HepG2 (cell line): ENCODE data around the gene BABAM2. TPM values are rescaled to one million over a fixed set of nuclear protein-coding genes. Genes with fewer than 3 reads are reported as not detected.

Source experiments
- ATAC-seq: fragments of 200-7000 bp; cut with Tn5 transposase; 3 replicates; pipeline ENCODE4 v1.9.1; 2020; ENCODE audit warnings: mild to moderate bottlenecking, moderate library complexity
- BruUV-seq: library from RNA; stranded (reverse); fragments of 400-500 nt; replicated peaks from 2 replicates; lab custom pipeline; 2021; lab: Mats Ljungman, UMichigan
- CTCF ChIA-PET: fragments of 300-600 bp; formaldehyde crosslinking; extraction: SDS; loops from one replicate; lab custom pipeline; 2021; ENCODE audit warnings: low total read pairs, inconsistent platforms, low intra/inter-chr PET ratio; lab: Yijun Ruan, JAX
- POLR2A ChIA-PET: fragments of 350-600 bp; sonication (Branson Sonifier 250); formaldehyde crosslinking; loops from one replicate; lab custom pipeline; 2020; ENCODE audit warnings: antibody characterized with exemption, inconsistent platforms; lab: Yijun Ruan, JAX
- DNase-seq: peaks from one replicate; pipeline ENCODE4 v3.0.0-alpha.2; 2015; ENCODE audit warnings: low spot score
- FAIRE-seq: peaks from 3 replicates; lab custom pipeline; 2011; peaks lifted over from hg19 to GRCh38; lab: Jason Lieb, UNC
- H2AFZ ChIP-seq: one replicate; pipeline ENCODE4 v1.6.1; 2011; ENCODE audit warnings: low read length, inconsistent platforms
- H3K27ac ChIP-seq: fragments of 300-600 bp; 3 replicates; pipeline ENCODE4 v1.8.0; 2011; ENCODE audit warnings: mixed run types, mild to moderate bottlenecking, mixed read lengths, low read length, inconsistent platforms; ENCODE audit not compliant: insufficient read depth; ENCODE audit errors: extremely low read length
- H3K27me3 ChIP-seq, 2 experiments: fragments of 200-600 bp in 1 of 2; 2 replicates in 1 of 2; 3 replicates in 1 of 2; pipeline versions ENCODE4 v1.6.0 to v1.8.0; 2011; ENCODE audit warnings: low read length in 2 of 2, mild to moderate bottlenecking in 2 of 2, moderate library complexity in 2 of 2, inconsistent platforms in 1 of 2; ENCODE audit not compliant: insufficient read depth in 2 of 2, control insufficient read depth in 1 of 2
- H3K36me3 ChIP-seq, 2 experiments: fragments of 200-600 bp in 1 of 2; replicated peaks in 1 of 2; 2 replicates in 1 of 2; 3 replicates in 1 of 2; pipeline versions ENCODE4 v1.5.1 to v1.8.0; 2011; ENCODE audit warnings: low read length in 2 of 2, inconsistent platforms in 1 of 2; ENCODE audit not compliant: insufficient read depth in 2 of 2, control insufficient read depth in 1 of 2
- H3K4me1 ChIP-seq: 2 replicates; pipeline ENCODE4 v1.5.1; 2012; ENCODE audit warnings: low read length, inconsistent platforms; ENCODE audit not compliant: insufficient read depth
- H3K4me2 ChIP-seq: 2 replicates; pipeline ENCODE4 v1.6.0; 2011; ENCODE audit warnings: low read depth, low read length, inconsistent platforms
- H3K4me3 ChIP-seq, 3 experiments: fragments of 200-600 bp in 1 of 3; sonication (generic), shearing (Covaris generic) in 1 of 3; replicated peaks in 1 of 3; 2 replicates each; pipeline ENCODE4 v1.5.1; 2011 to 2016; ENCODE audit warnings: low read length in 3 of 3, inconsistent platforms in 2 of 3, low read depth in 2 of 3, mild to moderate bottlenecking in 2 of 3, control low read depth in 1 of 3, mixed read lengths in 1 of 3; ENCODE audit not compliant: insufficient read depth in 1 of 3
- H3K79me2 ChIP-seq: one replicate; pipeline ENCODE4 v1.6.1; 2011; ENCODE audit warnings: low read length, inconsistent platforms; ENCODE audit not compliant: insufficient read depth
- H3K9ac ChIP-seq: 2 replicates; pipeline ENCODE4 v1.6.0; 2011; ENCODE audit warnings: mild to moderate bottlenecking, low read depth, low read length, inconsistent platforms; ENCODE audit not compliant: insufficient read depth
- H3K9me3 ChIP-seq: 2 replicates; pipeline ENCODE4 v1.5.1; 2012; ENCODE audit warnings: mild to moderate bottlenecking, low read length
- H4K20me1 ChIP-seq: 2 replicates; pipeline ENCODE4 v1.6.0; 2011; ENCODE audit warnings: inconsistent platforms, mild to moderate bottlenecking, low read length, moderate library complexity; ENCODE audit not compliant: insufficient read depth
- BCL6 ChIP-seq: IDR thresholded peaks from 2 replicates; pipeline ENCODE4 v1.6.1; 2016; ENCODE audit warnings: missing genetic modification reagents, missing compliant biosample characterization
- CREB1 ChIP-seq, 2 experiments: fragments of 450-650 bp in 1 of 2; IDR thresholded peaks; 2 replicates each; pipeline ENCODE4 v1.6.1; 2016 to 2017; ENCODE audit warnings: control low read depth in 1 of 2, mild to moderate bottlenecking in 1 of 2, missing compliant biosample characterization in 1 of 2, missing genetic modification characterization in 1 of 2
- HDAC2 ChIP-seq: sonication (generic); formaldehyde crosslinking; IDR thresholded peaks from 2 replicates; pipeline ENCODE4 v1.4.0; 2020; ENCODE audit warnings: missing genetic modification reagents
- POGZ ChIP-seq: sonication (generic); formaldehyde crosslinking; IDR thresholded peaks from 2 replicates; pipeline ENCODE4 v1.4.0; 2020; ENCODE audit warnings: mild to moderate bottlenecking, missing genetic modification reagents
- RARA ChIP-seq: IDR thresholded peaks from 2 replicates; pipeline ENCODE4 v1.6.1; 2016; ENCODE audit warnings: missing genetic modification reagents, missing compliant biosample characterization
- SMYD3 ChIP-seq: sonication (generic); formaldehyde crosslinking; IDR thresholded peaks from 2 replicates; pipeline ENCODE4 v1.8.1; 2023; ENCODE audit warnings: mild to moderate bottlenecking, missing genetic modification reagents
- SNAI1 ChIP-seq: sonication (generic); formaldehyde crosslinking; IDR thresholded peaks from 2 replicates; pipeline ENCODE4 v1.5.0; 2020; ENCODE audit warnings: mild to moderate bottlenecking, missing genetic modification reagents, borderline replicate concordance
- ZBTB8A ChIP-seq: sonication (generic); formaldehyde crosslinking; IDR thresholded peaks from 2 replicates; pipeline ENCODE4 v1.4.0; 2020; ENCODE audit warnings: mild to moderate bottlenecking, low read depth, missing genetic modification reagents, borderline replicate concordance
- ZNF256 ChIP-seq: sonication (generic); formaldehyde crosslinking; conservative IDR thresholded peaks from 2 replicates; pipeline ENCODE4 v1.4.0; 2020; ENCODE audit warnings: missing genetic modification reagents
- ZNF337 ChIP-seq: sonication (generic); formaldehyde crosslinking; IDR thresholded peaks from 2 replicates; pipeline ENCODE4 v1.5.1; 2020; ENCODE audit warnings: missing genetic modification reagents, low read depth, mild to moderate bottlenecking, borderline replicate concordance
- ZNF670 ChIP-seq: sonication (generic); formaldehyde crosslinking; IDR thresholded peaks from 2 replicates; pipeline ENCODE4 v1.8.0; 2022; ENCODE audit warnings: mild to moderate bottlenecking, missing genetic modification reagents, borderline replicate concordance
- WGBS: methylation state at CpG from one replicate; pipeline ENCODE4 v1.1.6; 2017; ENCODE audit warnings: low lambda C conversion rate; 5-methylcytosine and 5-hydroxymethylcytosine counted together
- in situ Hi-C: cut with HindIII; loops from 2 replicates; pipeline ENCODE4 v1.10.0; 2017; ENCODE audit warnings: low pct_unique_long_range_greater_than_20kb; ENCODE audit not compliant: extremely low pct_ligation_motif_present
- intact Hi-C: fragments of 100-400 bp; cut with micrococcal nuclease; formaldehyde crosslinking; loops from one replicate; pipeline ENCODE4 v1.10.0; 2022; ENCODE audit not compliant: unreplicated experiment
- polyA plus RNA-seq, 8 experiments: library from polyadenylated mRNA; depleted of rRNA in 3 of 8; stranded (reverse) in 7 of 8; unstranded in 1 of 8; fragments of >200 nt; fragmentation: Illumina TruSeq in 4 of 8; extraction: Trizol in 4 of 8; gene quantifications; 2 replicates each; pipeline versions ENCODE4 v1.2.1 to v1.2.3, GENCODE V29; 2011 to 2016; ENCODE audit warnings: low read depth in 4 of 8, missing spikeins in 1 of 8, mixed read lengths in 1 of 8; ENCODE audit not compliant: insufficient read depth in 1 of 8
- total RNA-seq, 5 experiments: library from RNA; depleted of rRNA; stranded (reverse); fragments of >200 nt; fragmentation: Illumina TruSeq; extraction: Trizol; gene quantifications; 2 replicates each; pipeline ENCODE4 v1.2.3, GENCODE V29; 2016; ENCODE audit warnings: low read depth in 1 of 5
- TF ChIP-seq, protein P1 (sequence below): IDR thresholded peaks from 2 replicates; pipeline ENCODE4 v1.6.1; 2018; ENCODE audit warnings: missing genetic modification reagents, mild to moderate bottlenecking, missing compliant biosample characterization
- TF ChIP-seq, protein P2 (sequence below): sonication (generic); formaldehyde crosslinking; IDR thresholded peaks from 2 replicates; pipeline ENCODE4 v1.5.1; 2020; ENCODE audit warnings: mild to moderate bottlenecking, missing genetic modification reagents, borderline replicate concordance

BABAM2 gene
- total and polyA plus RNA-seq, 2 of the 13 experiments (the other 11 are each of a cell fraction or from before 2014, with no cell fraction given), result 24.9 to 28.0 TPM

DNA sequence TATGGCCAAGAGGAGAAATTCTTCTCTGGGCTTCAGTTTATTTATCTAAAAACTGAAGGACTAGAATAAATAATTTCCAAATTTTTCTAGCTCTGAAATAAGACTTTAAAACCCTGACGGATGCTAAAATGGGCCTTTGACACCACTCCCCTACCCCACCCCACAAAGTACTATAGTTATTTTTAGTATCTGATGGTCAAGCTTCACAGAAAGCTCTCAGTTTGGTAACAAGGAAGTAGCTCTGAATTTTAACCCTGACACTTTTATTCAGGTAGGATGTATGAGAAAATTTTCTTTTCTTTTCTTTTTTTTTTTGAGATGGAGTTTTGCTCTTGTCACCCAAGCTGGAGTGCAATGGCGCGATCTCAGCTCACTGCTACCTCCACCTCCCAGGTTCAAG is 2.7 kb upstream of the BABAM2 start:
- no peak for FAIRE-seq
- POLR2A ChIA-PET, result interaction anchor here (1.3 kb wide), 1 partner anchor 134 kb away, joined by 3 read pairs; no protein-coding TSS in a partner anchor
- intact Hi-C loops, result no loop called here
- TF ChIP-seq SNAI1 (CRISPR knock-in tag) (no peak), RARA (no peak), BCL6 (CRISPR knock-in tag) (no peak), ZNF256 (CRISPR knock-in tag) (no peak), ZNF337 (CRISPR knock-in tag) (no peak), ZNF670 (CRISPR knock-in tag) (no peak)
- TF ChIP-seq, protein P1, sequence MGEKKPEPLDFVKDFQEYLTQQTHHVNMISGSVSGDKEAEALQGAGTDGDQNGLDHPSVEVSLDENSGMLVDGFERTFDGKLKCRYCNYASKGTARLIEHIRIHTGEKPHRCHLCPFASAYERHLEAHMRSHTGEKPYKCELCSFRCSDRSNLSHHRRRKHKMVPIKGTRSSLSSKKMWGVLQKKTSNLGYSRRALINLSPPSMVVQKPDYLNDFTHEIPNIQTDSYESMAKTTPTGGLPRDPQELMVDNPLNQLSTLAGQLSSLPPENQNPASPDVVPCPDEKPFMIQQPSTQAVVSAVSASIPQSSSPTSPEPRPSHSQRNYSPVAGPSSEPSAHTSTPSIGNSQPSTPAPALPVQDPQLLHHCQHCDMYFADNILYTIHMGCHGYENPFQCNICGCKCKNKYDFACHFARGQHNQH (CRISPR knock-in tag), result no peak
- 98% methylated on average over 3 of the region's 3 CpGs for WGBS
- no peak for ATAC-seq
- Histone ChIP-seq H3K9me3 (no peaks in the 10 kb centered on the region), H3K27me3 (no peaks in the 10 kb centered on the region; a peak in 1 of 5 replicates), H4K20me1 (no peaks in the 10 kb centered on the region), H3K4me3 (no peak overlapping the region), H3K79me2 (peaks cover 21% of the 10 kb centered on the region), H3K27ac (no peak overlapping the region), H2AFZ (no peak overlapping the region), H3K36me3 (no peaks in the 10 kb centered on the region), H3K9ac (no peak overlapping the region), H3K4me2 (no peak overlapping the region), H3K4me1 (peaks cover 34% of the 10 kb centered on the region)
- CTCF ChIA-PET, result no interaction called here
- BruUV-seq, result no TSS peak
- in situ Hi-C loops, result loop anchor here (10.0 kb wide), 1 partner anchor 517 kb away; no protein-coding TSS in a partner anchor
- DNase-seq, result no peak

DNA sequence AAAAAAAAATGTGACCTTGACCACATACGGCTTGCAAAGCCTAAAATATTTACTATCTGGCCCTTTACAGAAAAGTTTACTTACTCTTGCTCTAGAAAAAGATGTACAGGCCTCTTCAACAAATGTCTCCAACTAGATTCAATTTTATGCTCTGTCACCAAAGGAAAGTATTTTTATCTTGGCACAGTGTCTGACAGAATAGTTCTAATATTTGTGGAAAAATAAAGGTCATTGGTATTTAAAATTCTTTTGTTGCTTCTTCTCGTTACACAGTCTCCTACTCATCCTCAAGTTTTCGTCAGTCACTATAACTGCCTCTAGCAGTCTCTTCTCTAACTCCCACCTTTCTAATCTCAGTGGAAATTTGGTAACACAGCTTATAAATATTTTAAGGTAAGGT is 1.7 kb upstream of the BABAM2 start:
- TF ChIP-seq HDAC2 (no peak), SMYD3 (CRISPR knock-in tag) (no peak), ZBTB8A (CRISPR knock-in tag) (no peak), CREB1 (IDR thresholded peaks at IDR 0.05) (no peak), CREB1 (CRISPR knock-in tag; IDR thresholded peaks at IDR 0.05) (0 out of 2 replicates have a peak, but pooled peaks have one; percentile 23), POGZ (CRISPR knock-in tag) (no peak)
- TF ChIP-seq, protein P2, sequence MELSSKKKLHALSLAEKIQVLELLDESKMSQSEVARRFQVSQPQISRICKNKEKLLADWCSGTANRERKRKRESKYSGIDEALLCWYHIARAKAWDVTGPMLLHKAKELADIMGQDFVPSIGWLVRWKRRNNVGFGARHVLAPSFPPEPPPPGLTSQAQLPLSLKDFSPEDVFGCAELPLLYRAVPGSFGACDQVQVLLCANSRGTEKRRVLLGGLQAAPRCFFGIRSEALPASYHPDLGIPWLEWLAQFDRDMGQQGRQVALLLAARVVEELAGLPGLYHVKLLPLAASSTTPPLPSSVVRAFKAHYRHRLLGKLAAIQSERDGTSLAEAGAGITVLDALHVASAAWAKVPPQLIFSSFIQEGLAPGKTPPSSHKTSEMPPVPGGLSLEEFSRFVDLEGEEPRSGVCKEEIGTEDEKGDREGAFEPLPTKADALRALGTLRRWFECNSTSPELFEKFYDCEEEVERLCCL (CRISPR knock-in tag), result no peak
- FAIRE-seq (no peak), ATAC-seq (no peak), DNase-seq (no peak)
- no TSS peak for BruUV-seq
- intact Hi-C loops (no loop called here), in situ Hi-C loops (loop anchor here (10.0 kb wide), 1 partner anchor 516 kb away; no protein-coding TSS in a partner anchor)
- H3K9ac ChIP-seq, result peak overlapping the region; percentile 87; the same call in 1 of the 2 replicates
- no peak overlapping the region for H3K27ac ChIP-seq
- POLR2A ChIA-PET, result interaction anchor here (2.7 kb wide), 1 partner anchor 135 kb away, joined by 20 read pairs; no protein-coding TSS in a partner anchor
- no peaks in the 10 kb centered on the region for H3K36me3 ChIP-seq
- no peaks in the 10 kb centered on the region for H4K20me1 ChIP-seq
- H3K79me2 ChIP-seq, result peaks cover 25% of the 10 kb centered on the region
- peaks cover 34% of the 10 kb centered on the region for H3K4me1 ChIP-seq
- CTCF ChIA-PET, result no interaction called here
- 61% methylated on average over 3 of the region's 3 CpGs for WGBS
- H3K27me3 ChIP-seq, result no peaks in the 10 kb centered on the region; a peak in 1 of 5 replicates
- H2AFZ ChIP-seq, result no peak overlapping the region
- H3K4me3 ChIP-seq, result peak overlapping the region; percentile 92 to 93 (median 93); a peak in 4 of 6 replicates
- no peaks in the 10 kb centered on the region for H3K9me3 ChIP-seq
- peak overlapping the region; percentile 85 for H3K4me2 ChIP-seq
